Nephron (organoid): ENCODE measurements around the gene CROCC2.
A peak's percentile ranks its signal among the peaks of the same experiment; 100 is the strongest.

Experiments used
- H3K27ac Mint-ChIP-seq, 3 experiments: 2 replicates each; pipeline ENCODE4 v1.8.0; 2020; ENCODE audit warnings: mixed read lengths in 3 of 3, mild to moderate bottlenecking in 2 of 3, moderate library complexity in 1 of 3
- H3K27me3 Mint-ChIP-seq: 2 replicates; pipeline ENCODE4 v1.8.0; 2021; ENCODE audit warnings: low read depth, mild to moderate bottlenecking, moderate library complexity, mixed read lengths
- H3K36me3 Mint-ChIP-seq: 2 replicates; pipeline ENCODE4 v1.8.0; 2020; ENCODE audit warnings: low read depth, mixed read lengths
- H3K4me1 Mint-ChIP-seq: 2 replicates; pipeline ENCODE4 v1.8.0; 2020; ENCODE audit warnings: mixed read lengths
- H3K4me3 Mint-ChIP-seq, 3 experiments: 2 replicates each; pipeline ENCODE4 v1.8.0; 2020; ENCODE audit warnings: mild to moderate bottlenecking in 3 of 3, mixed read lengths in 3 of 3, moderate library complexity in 2 of 3
- H3K9me3 Mint-ChIP-seq: 2 replicates; pipeline ENCODE4 v1.8.0; 2020; ENCODE audit warnings: mixed read lengths
- CTCF ChIP-seq, 3 experiments: fragments of 200-600 bp; sonication (generic); IDR thresholded peaks; one replicate each; pipeline ENCODE4 v1.5.0; 2021; ENCODE audit warnings: antibody characterized with exemption in 3 of 3; ENCODE audit not compliant: unreplicated experiment in 3 of 3

Gene CROCC2

GRCh38 chr2:240986787-240987411 is 80.8 kb downstream of the CROCC2 start:
- Mint-ChIP-seq H3K9me3 (no peaks in the 10 kb centered on the region), H3K27ac (peak overlapping the region; percentile 72 to 86 (median 79)), H3K27me3 (peaks cover 24% of the 10 kb centered on the region), H3K36me3 (no peaks in the 10 kb centered on the region), H3K4me3 (peak overlapping the region in 1 of 3 experiments; percentile 14), H3K4me1 (peaks cover 13% of the 10 kb centered on the region)
- TF ChIP-seq CTCF (IDR thresholded peaks at IDR 0.05; ENCODE audit: unreplicated experiment in 3 of 3): no peak

GRCh38 chr2:240987588-240987987 is 81.5 kb downstream of the CROCC2 start:
- Mint-ChIP-seq H3K27me3 (peaks cover 23% of the 10 kb centered on the region), H3K4me3 (no peak overlapping the region), H3K4me1 (peaks cover 19% of the 10 kb centered on the region), H3K27ac (peak overlapping the region; percentile 72 to 86 (median 79)), H3K36me3 (no peaks in the 10 kb centered on the region), H3K9me3 (no peaks in the 10 kb centered on the region)
- no peak for TF ChIP-seq CTCF (IDR thresholded peaks at IDR 0.05; ENCODE audit: unreplicated experiment in 3 of 3)

- Mint-ChIP-seq H3K36me3 (no peaks in the 10 kb centered on the region), H3K4me1 (peaks cover 23% of the 10 kb centered on the region), H3K9me3 (no peaks in the 10 kb centered on the region), H3K27ac (peak overlapping the region in 2 of 3 experiments; percentile 35 to 42), H3K4me3 (no peak overlapping the region), H3K27me3 (peaks cover 17% of the 10 kb centered on the region)
- no peak for TF ChIP-seq CTCF (IDR thresholded peaks at IDR 0.05; ENCODE audit: unreplicated experiment in 3 of 3)
These were observed 82.0 kb downstream of the CROCC2 start for GRCh38 chr2:240988146-240988545.

GRCh38 chr2:240988571-240989271 is 82.6 kb downstream of the CROCC2 start:
- Mint-ChIP-seq H3K27ac (peak overlapping the region in 2 of 3 experiments; percentile 35 to 42), H3K4me1 (peaks cover 25% of the 10 kb centered on the region), H3K9me3 (no peaks in the 10 kb centered on the region), H3K4me3 (no peak overlapping the region), H3K36me3 (no peaks in the 10 kb centered on the region), H3K27me3 (peaks cover 16% of the 10 kb centered on the region)
- TF ChIP-seq CTCF (IDR thresholded peaks at IDR 0.05; ENCODE audit: unreplicated experiment in 3 of 3): no peak

GRCh38 chr2:240989451-240990265 is 83.5 kb downstream of the CROCC2 start:
- Mint-ChIP-seq H3K4me1 (peaks cover 27% of the 10 kb centered on the region), H3K36me3 (no peaks in the 10 kb centered on the region), H3K27me3 (peaks cover 12% of the 10 kb centered on the region), H3K9me3 (no peaks in the 10 kb centered on the region), H3K4me3 (no peak overlapping the region), H3K27ac (no peak overlapping the region)
- peak; percentile 49 to 64 (median 55) for TF ChIP-seq CTCF (IDR thresholded peaks at IDR 0.05; ENCODE audit: unreplicated experiment in 3 of 3)
